Measurements from ENCODE around the gene EXOC6. TPM values are rescaled to one million over a fixed set of nuclear protein-coding genes. Genes with fewer than 3 reads are reported as not detected.

The EXOC6 gene
- total and polyA plus RNA-seq, 2 of the 13 experiments (the other 11 are each of a cell fraction or from before 2014, with no cell fraction given) = 22.2 to 29.2 TPM

- FAIRE-seq = no peak
- H3K4me3 ChIP-seq (replicated peaks in 1 of 3; ENCODE audit: insufficient read depth in 1 of 3, low read depth in 2 of 3, low read length in 3 of 3) = no peak overlapping the region; a peak in 1 of 6 replicates
- no peak for ATAC-seq
- WGBS (ENCODE audit: low lambda C conversion rate) = 13% methylated on average over 5 of the region's 5 CpGs
- POLR2A ChIA-PET = no interaction called here
- no peaks in the 10 kb centered on the region for H4K20me1 ChIP-seq (ENCODE audit: insufficient read depth, low read length)
- in situ Hi-C loops (cut with HindIII; ENCODE audit: extremely low pct_ligation_motif_present, low pct_unique_long_range_greater_than_20kb) (no loop called here), intact Hi-C loops (cut with micrococcal nuclease; ENCODE audit: unreplicated experiment) (loop anchor here (10.0 kb wide), 1 partner anchor 95 kb away; no protein-coding TSS in a partner anchor)
- no peaks in the 10 kb centered on the region for H3K36me3 ChIP-seq (replicated peaks in 1 of 2; ENCODE audit: control insufficient read depth in 1 of 2, insufficient read depth in 2 of 2, low read length in 2 of 2)
- BruUV-seq (replicated peaks) = no TSS peak
- H3K27me3 ChIP-seq (ENCODE audit: control insufficient read depth in 1 of 2, insufficient read depth in 2 of 2, low read length in 2 of 2) = no peaks in the 10 kb centered on the region
- CTCF ChIA-PET (ENCODE audit: low intra/inter-chr PET ratio, low total read pairs) = no interaction called here
- no peak overlapping the region for H3K27ac ChIP-seq (ENCODE audit: extremely low read length, insufficient read depth, low read length)
- H3K9me3 ChIP-seq (ENCODE audit: low read length) = no peaks in the 10 kb centered on the region
- peak overlapping the region; percentile 6; the same call in 1 of the 2 replicates for H3K4me2 ChIP-seq (ENCODE audit: low read depth, low read length)
- H3K79me2 ChIP-seq (ENCODE audit: insufficient read depth, low read length) = no peaks in the 10 kb centered on the region
- peaks cover 14% of the 10 kb centered on the region for H3K4me1 ChIP-seq (ENCODE audit: insufficient read depth, low read length)
- H3K9ac ChIP-seq (ENCODE audit: insufficient read depth, low read depth, low read length) = no peak overlapping the region
- no peak for DNase-seq (ENCODE audit: low spot score)
- H2AFZ ChIP-seq (ENCODE audit: low read length) = no peak overlapping the region
- TF ChIP-seq ZNF646 (CRISPR knock-in tag; IDR thresholded peaks at IDR 0.05) = no peak
- no peak for TF ChIP-seq ZNF678 (CRISPR knock-in tag; IDR thresholded peaks at IDR 0.05)
- no peak for TF ChIP-seq NR0B2 (CRISPR knock-in tag; IDR thresholded peaks at IDR 0.05)
- TF ChIP-seq ZNF652 (CRISPR knock-in tag; IDR thresholded peaks at IDR 0.05; ENCODE audit: borderline replicate concordance, low read depth) = no peak
- no peak for TF ChIP-seq LRRFIP1 (CRISPR knock-in tag; conservative IDR thresholded peaks at IDR 0.05)
- no peak for TF ChIP-seq YEATS2 (CRISPR knock-in tag; IDR thresholded peaks at IDR 0.05; ENCODE audit: borderline replicate concordance)
- TF ChIP-seq RARA (CRISPR knock-in tag; IDR thresholded peaks at IDR 0.05) = peak; percentile 47
- no peak for TF ChIP-seq HNRNPUL1 (IDR thresholded peaks at IDR 0.05; ENCODE audit: low read depth, low read length)
- no peak for TF ChIP-seq USF2 (IDR thresholded peaks at IDR 0.05; ENCODE audit: low read depth, low read length)
- peak; percentile 41; the same call in 1 of the 2 replicates for TF ChIP-seq USF2 (CRISPR knock-in tag; IDR thresholded peaks at IDR 0.05; ENCODE audit: borderline replicate concordance)
- TF ChIP-seq ZNF615 (CRISPR knock-in tag; IDR thresholded peaks at IDR 0.05; ENCODE audit: borderline replicate concordance) = no peak
Measured at GRCh38 chr10:92800134-92800733, 48.1 kb upstream of the EXOC6 start.
